ENCODE measurements around the gene MGARP. TPM values are rescaled to one million over a fixed set of nuclear protein-coding genes. Genes with fewer than 3 reads are reported as not detected.

Gene MGARP
- total and polyA plus RNA-seq, 9 of the 15 experiments (the other 6 are each of a cell fraction or from before 2014, with no cell fraction given): 0.11 to 0.45 (median 0.23) TPM; not detected in 4

GRCh38 chr4:139295206-139295941 is 15.3 kb upstream of the MGARP start (continued):
- TF ChIP-seq CHD7 (IDR thresholded peaks at IDR 0.05; ENCODE audit: low read depth, low read length): no peak
- peak; percentile 43; the same call in 1 of the 2 replicates for TF ChIP-seq POLR2H (tag; IDR thresholded peaks at IDR 0.05; ENCODE audit: low read depth)
- TF ChIP-seq KAT7 (CRISPR knock-in tag; IDR thresholded peaks at IDR 0.05; ENCODE audit: borderline replicate concordance): peak; percentile 95; the same call in 1 of the 2 replicates
- no peak for TF ChIP-seq YBX1 (IDR thresholded peaks at IDR 0.05)
- no peak for TF ChIP-seq PRDM10 (IDR thresholded peaks at IDR 0.05; ENCODE audit: partially characterized antibody)
- TF ChIP-seq ZNF12 (CRISPR knock-in tag; IDR thresholded peaks at IDR 0.05): no peak
- TF ChIP-seq MEF2D (tag; conservative IDR thresholded peaks at IDR 0.05; ENCODE audit: low read depth): no peak
- TF ChIP-seq NFE2 (IDR thresholded peaks at IDR 0.05; ENCODE audit: low read depth): peak; percentile 36; the same call in 1 of the 2 replicates
- TF ChIP-seq SETDB1 (IDR thresholded peaks at IDR 0.05; ENCODE audit: low read length): no peak
- TF ChIP-seq MITF (IDR thresholded peaks at IDR 0.05): no peak
- TF ChIP-seq BDP1 (IDR thresholded peaks at IDR 0.05; ENCODE audit: insufficient read depth, insufficient read length): no peak

Measured in K562 (cell line).